Thoracic aorta (tissue), 2 donors: ENCODE data around the gene C1QTNF6. TPM values are rescaled to one million over a fixed set of nuclear protein-coding genes. Genes with fewer than 3 reads are reported as not detected.

Source experiments
- ATAC-seq: fragments of 150-250 bp; one replicate; pipeline ENCODE4 v1.8.0; 2017; ENCODE audit warnings: low read depth; ENCODE audit not compliant: insufficient number of reproducible peaks, low FRiP score
- DNase-seq: peaks from one replicate; pipeline ENCODE4 v3.0.0-alpha.2; 2020; ENCODE audit warnings: low spot score
- H3K27ac ChIP-seq, 2 donors: fragments of 200-600 bp; sonication (generic); 1 replicate in 1 of 2; 2 replicates in 1 of 2; pipeline ENCODE4 v1.5.1; 2016; ENCODE audit warnings: mild to moderate bottlenecking in 2 of 2, moderate library complexity in 2 of 2
- H3K27me3 ChIP-seq: fragments of 200-600 bp; sonication (generic); replicated peaks from 2 replicates; pipeline ENCODE4 v1.6.0; 2016; ENCODE audit warnings: mild to moderate bottlenecking; ENCODE audit not compliant: insufficient read depth
- H3K36me3 ChIP-seq: fragments of 200-600 bp; sonication (generic); one replicate; pipeline ENCODE4 v1.5.1; 2016
- H3K4me1 ChIP-seq, 2 donors: fragments of 200-600 bp; sonication (generic); 1 replicate in 1 of 2; 2 replicates in 1 of 2; pipeline versions ENCODE4 v1.5.1 to v1.6.0; 2016; ENCODE audit warnings: low read depth in 2 of 2, mild to moderate bottlenecking in 1 of 2; ENCODE audit not compliant: control insufficient read depth in 1 of 2
- H3K4me3 ChIP-seq: fragments of 200-600 bp; sonication (generic); 2 replicates; pipeline ENCODE4 v1.5.1; 2016; ENCODE audit warnings: mild to moderate bottlenecking
- H3K9me3 ChIP-seq: fragments of 200-600 bp; sonication (generic); 2 replicates; pipeline ENCODE4 v1.5.1; 2016
- total RNA-seq, 2 donors: library from RNA; depleted of rRNA; stranded (reverse); fragments of >200 nt; gene quantifications; one replicate each; pipeline versions ENCODE4 v1.1.0 to v1.2.3, GENCODE V29; 2016
- TF ChIP-seq, protein P1 (sequence below): fragments of 200-600 bp; sonication (generic); IDR thresholded peaks from one replicate; pipeline ENCODE4 v1.5.1; 2019; ENCODE audit warnings: antibody characterized with exemption

C1QTNF6 gene
- total RNA-seq, 2 donors from 2014 or later = 1.9 to 2.1 TPM

GRCh38 chr22:37156686-37157435 is 31.2 kb downstream of the C1QTNF6 start:
- Histone ChIP-seq H3K4me1 (no peaks in the 10 kb centered on the region), H3K27ac (no peak overlapping the region), H3K4me3 (no peak overlapping the region), H3K36me3 (no peaks in the 10 kb centered on the region), H3K27me3 (no peaks in the 10 kb centered on the region), H3K9me3 (peaks cover 2% of the 10 kb centered on the region)
- TF ChIP-seq, protein P1, sequence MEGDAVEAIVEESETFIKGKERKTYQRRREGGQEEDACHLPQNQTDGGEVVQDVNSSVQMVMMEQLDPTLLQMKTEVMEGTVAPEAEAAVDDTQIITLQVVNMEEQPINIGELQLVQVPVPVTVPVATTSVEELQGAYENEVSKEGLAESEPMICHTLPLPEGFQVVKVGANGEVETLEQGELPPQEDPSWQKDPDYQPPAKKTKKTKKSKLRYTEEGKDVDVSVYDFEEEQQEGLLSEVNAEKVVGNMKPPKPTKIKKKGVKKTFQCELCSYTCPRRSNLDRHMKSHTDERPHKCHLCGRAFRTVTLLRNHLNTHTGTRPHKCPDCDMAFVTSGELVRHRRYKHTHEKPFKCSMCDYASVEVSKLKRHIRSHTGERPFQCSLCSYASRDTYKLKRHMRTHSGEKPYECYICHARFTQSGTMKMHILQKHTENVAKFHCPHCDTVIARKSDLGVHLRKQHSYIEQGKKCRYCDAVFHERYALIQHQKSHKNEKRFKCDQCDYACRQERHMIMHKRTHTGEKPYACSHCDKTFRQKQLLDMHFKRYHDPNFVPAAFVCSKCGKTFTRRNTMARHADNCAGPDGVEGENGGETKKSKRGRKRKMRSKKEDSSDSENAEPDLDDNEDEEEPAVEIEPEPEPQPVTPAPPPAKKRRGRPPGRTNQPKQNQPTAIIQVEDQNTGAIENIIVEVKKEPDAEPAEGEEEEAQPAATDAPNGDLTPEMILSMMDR = no peak
- no peak for ATAC-seq
- no peak for DNase-seq

DNA sequence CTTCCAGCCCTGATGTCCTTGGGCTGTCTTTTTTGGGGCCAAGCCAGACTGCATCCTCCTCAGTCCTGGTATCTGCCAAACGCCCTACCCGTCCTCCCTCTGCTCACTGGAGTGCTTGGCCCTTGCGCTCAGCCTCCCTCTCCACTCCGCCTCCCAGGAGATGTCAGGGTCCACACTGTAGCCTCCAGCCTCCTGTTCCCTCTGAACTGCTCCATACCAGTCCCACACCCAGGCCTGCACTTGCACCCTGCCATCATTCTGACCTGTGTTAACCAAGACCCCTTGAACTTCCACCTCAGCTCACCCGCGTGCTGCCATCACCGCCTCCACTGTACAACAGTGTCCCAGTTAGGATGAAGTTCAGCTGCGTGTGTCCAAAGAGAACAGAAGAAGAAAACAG is 32.1 kb downstream of the C1QTNF6 start:
- Histone ChIP-seq H3K4me1 (no peaks in the 10 kb centered on the region), H3K9me3 (no peaks in the 10 kb centered on the region), H3K27me3 (no peaks in the 10 kb centered on the region), H3K4me3 (no peak overlapping the region), H3K27ac (no peak overlapping the region), H3K36me3 (no peaks in the 10 kb centered on the region)
- DNase-seq = no peak
- TF ChIP-seq, protein P1 = no peak
- no peak for ATAC-seq

DNA sequence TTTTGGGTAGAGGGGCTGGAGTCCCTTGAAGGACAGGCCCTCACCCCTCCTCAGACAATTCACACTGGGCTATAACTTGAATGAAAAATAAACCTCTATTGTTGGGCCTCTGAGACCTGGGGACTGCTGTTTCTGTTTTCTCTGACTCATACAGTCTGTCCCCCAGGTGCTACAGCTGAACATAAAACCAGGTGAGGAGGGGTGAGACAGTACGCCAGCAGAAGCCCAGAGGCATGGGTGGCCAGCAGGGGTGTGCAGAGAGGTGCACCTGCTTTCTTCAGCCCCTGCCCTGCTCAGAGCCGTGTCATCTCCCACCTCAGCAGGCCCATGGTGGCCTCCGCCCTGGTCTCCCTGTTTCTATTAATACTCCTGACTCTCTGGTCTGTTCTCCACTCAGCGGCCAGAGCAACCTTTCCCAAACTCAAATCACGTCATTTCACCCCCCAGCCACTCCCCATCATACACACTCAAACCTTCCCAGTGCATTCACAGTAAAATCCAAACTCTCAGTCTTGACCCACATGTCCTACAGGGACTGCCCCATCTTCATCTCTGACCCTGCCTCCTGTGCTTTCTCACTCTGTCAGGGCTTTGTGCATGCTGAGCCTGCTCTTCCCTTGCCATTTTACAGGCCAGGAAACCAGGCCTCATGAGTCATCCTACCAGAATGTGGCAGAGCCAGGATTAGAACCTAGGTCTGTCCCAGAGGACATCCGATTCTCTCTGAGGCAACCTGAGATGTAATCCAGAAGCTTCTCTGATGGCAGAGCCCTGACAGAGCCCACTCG is 32.9 kb downstream of the C1QTNF6 start:
- H3K27me3 ChIP-seq = no peaks in the 10 kb centered on the region
- no peaks in the 10 kb centered on the region for H3K4me1 ChIP-seq
- no peak overlapping the region for H3K4me3 ChIP-seq
- H3K27ac ChIP-seq = no peak overlapping the region
- DNase-seq (no peak), ATAC-seq (no peak)
- TF ChIP-seq, protein P1 = no peak
- H3K9me3 ChIP-seq = no peaks in the 10 kb centered on the region
- no peaks in the 10 kb centered on the region for H3K36me3 ChIP-seq

- ATAC-seq = no peak
- H3K36me3 ChIP-seq = no peaks in the 10 kb centered on the region
Measured at GRCh38 chr22:37153901-37154300, 34.1 kb downstream of the C1QTNF6 start.

DNA sequence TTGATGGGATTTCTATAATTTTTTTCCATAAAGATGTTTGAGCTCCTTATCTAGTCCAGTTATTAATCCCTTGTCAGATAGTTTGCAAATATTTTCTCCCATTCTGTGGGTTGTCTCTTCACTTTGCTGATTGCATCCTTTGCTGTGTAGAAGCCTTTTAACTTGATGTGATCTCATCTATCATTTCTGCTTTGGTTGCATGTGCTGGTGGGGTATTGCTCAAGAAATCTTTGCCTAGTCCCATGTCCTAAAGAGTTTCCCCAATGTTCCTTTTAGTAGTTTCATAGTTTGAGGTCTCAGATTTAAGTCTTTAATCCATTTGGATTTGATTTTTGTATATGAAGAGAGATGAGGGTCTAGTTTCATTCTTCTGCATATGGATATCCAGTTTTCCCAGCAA is 36.6 kb downstream of the C1QTNF6 start:
- no peak for ATAC-seq
- Histone ChIP-seq H3K27me3 (no peaks in the 10 kb centered on the region), H3K4me1 (no peaks in the 10 kb centered on the region), H3K27ac (no peak overlapping the region), H3K9me3 (no peaks in the 10 kb centered on the region), H3K4me3 (no peak overlapping the region), H3K36me3 (no peaks in the 10 kb centered on the region)
- DNase-seq = no peak
- TF ChIP-seq, protein P1 = no peak

More at GRCh38 chr22:37153901-37154300, 34.1 kb downstream of the C1QTNF6 start:
- TF ChIP-seq, protein P1 = no peak
- Histone ChIP-seq H3K4me1 (no peaks in the 10 kb centered on the region), H3K4me3 (no peak overlapping the region), H3K27me3 (no peaks in the 10 kb centered on the region), H3K27ac (no peak overlapping the region), H3K9me3 (no peaks in the 10 kb centered on the region)
- DNase-seq = no peak
